Right atrium auricular region (tissue), 2 donors: ENCODE results near the gene PEX7. TPM values are rescaled to one million over a fixed set of nuclear protein-coding genes. Genes with fewer than 3 reads are reported as not detected.

Source experiments
- DNase-seq: peaks from one replicate; pipeline ENCODE4 v3.0.0-alpha.2; 2019; ENCODE audit warnings: low spot score
- H3K27ac ChIP-seq, 2 donors: fragments of 200-600 bp; sonication (generic); 1 replicate in 1 of 2; 2 replicates in 1 of 2; pipeline ENCODE4 v1.5.1; 2016 to 2019
- H3K27me3 ChIP-seq, 2 donors: fragments of 200-600 bp; sonication (generic); one replicate each; pipeline versions ENCODE4 v1.5.1 to v1.6.0; 2017 to 2019
- H3K36me3 ChIP-seq: fragments of 200-600 bp; sonication (generic); one replicate; pipeline ENCODE4 v1.5.1; 2016
- H3K4me1 ChIP-seq, 2 donors: fragments of 200-600 bp; sonication (generic); one replicate each; pipeline versions ENCODE4 v1.5.1 to v1.6.0; 2017 to 2019
- H3K4me3 ChIP-seq, 2 donors: fragments of 200-600 bp; sonication (generic); 1 replicate in 1 of 2; 2 replicates in 1 of 2; pipeline ENCODE4 v1.5.1; 2017 to 2019; ENCODE audit warnings: mild to moderate bottlenecking in 1 of 2, moderate library complexity in 1 of 2
- H3K9me3 ChIP-seq, 2 donors: fragments of 200-600 bp; sonication (generic); one replicate each; pipeline ENCODE4 v1.5.1; 2019
- total RNA-seq, 2 donors: library from RNA; depleted of rRNA; stranded (reverse); fragments of >200 nt; gene quantifications; one replicate each; pipeline ENCODE4 v1.1.0, GENCODE V29; 2016
- TF ChIP-seq, protein P1 (sequence below), 2 donors: fragments of 200-600 bp; sonication (generic); IDR thresholded peaks; one replicate each; pipeline ENCODE4 v1.5.1; 2019; ENCODE audit warnings: antibody characterized with exemption in 2 of 2

The PEX7 gene
- total RNA-seq, 2 donors from 2014 or later = 7.2 to 14.5 TPM

DNA sequence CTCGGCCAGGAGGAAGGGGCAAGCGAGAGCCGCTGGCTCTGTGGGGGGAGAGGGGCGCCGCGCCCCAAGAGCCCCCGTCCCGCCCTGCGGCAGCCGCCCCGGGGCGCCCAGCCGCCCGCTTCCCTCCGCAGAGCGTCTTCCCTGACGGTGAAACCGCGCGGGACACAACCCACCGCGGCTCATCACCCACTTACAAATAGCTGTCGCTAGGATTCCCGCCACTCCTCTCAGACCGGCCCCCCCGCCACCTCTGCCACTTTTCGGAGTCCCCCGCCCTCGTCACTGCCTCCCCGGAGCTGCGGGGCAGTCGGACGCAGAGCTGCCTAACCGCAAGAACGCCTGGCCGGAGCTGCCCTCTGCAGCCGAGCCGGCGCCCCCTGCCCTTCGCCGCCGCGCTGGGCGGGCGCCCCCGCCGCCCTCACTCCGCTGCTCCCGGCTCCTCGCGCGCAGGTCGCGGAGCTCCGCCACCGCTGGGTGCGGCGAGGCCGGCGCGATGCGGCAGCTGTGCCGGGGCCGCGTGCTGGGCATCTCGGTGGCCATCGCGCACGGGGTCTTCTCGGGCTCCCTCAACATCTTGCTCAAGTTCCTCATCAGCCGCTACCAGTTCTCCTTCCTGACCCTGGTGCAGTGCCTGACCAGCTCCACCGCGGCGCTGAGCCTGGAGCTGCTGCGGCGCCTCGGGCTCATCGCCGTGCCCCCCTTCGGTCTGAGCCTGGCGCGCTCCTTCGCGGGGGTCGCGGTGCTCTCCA is 99.7 kb downstream of the PEX7 start, which contains the start of gene SLC35D3:
SLC35D3 (plus strand) TSS at position 366 of the 749 bp plus-strand sequence; CDS start at position 494, 128 bp downstream.
- H3K9me3 ChIP-seq = no peaks in the 10 kb centered on the region
- no peak for DNase-seq
- peak within 1 kb of the TSS; percentile 34 to 52 for H3K4me3 ChIP-seq
- H3K27me3 ChIP-seq = peaks cover 24 to 32% of the 10 kb centered on the region in 2 donors
- TF ChIP-seq, protein P1, sequence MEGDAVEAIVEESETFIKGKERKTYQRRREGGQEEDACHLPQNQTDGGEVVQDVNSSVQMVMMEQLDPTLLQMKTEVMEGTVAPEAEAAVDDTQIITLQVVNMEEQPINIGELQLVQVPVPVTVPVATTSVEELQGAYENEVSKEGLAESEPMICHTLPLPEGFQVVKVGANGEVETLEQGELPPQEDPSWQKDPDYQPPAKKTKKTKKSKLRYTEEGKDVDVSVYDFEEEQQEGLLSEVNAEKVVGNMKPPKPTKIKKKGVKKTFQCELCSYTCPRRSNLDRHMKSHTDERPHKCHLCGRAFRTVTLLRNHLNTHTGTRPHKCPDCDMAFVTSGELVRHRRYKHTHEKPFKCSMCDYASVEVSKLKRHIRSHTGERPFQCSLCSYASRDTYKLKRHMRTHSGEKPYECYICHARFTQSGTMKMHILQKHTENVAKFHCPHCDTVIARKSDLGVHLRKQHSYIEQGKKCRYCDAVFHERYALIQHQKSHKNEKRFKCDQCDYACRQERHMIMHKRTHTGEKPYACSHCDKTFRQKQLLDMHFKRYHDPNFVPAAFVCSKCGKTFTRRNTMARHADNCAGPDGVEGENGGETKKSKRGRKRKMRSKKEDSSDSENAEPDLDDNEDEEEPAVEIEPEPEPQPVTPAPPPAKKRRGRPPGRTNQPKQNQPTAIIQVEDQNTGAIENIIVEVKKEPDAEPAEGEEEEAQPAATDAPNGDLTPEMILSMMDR (IDR thresholded peaks at IDR 0.05) = no peak
- no peak within 1 kb of the TSS for H3K27ac ChIP-seq
- peaks cover 0 to 31% of the 10 kb centered on the region in 2 donors for H3K4me1 ChIP-seq
- H3K36me3 ChIP-seq = no peaks in the 10 kb centered on the region

GRCh38 chr6:136922685-136923006 is 100.3 kb downstream of the PEX7 start:
- H3K9me3 ChIP-seq = no peaks in the 10 kb centered on the region
- H3K27me3 ChIP-seq = peaks cover 24 to 32% of the 10 kb centered on the region in 2 donors
- H3K36me3 ChIP-seq = no peaks in the 10 kb centered on the region
- peak overlapping the region; percentile 34 to 52 for H3K4me3 ChIP-seq
- peaks cover 0 to 31% of the 10 kb centered on the region in 2 donors for H3K4me1 ChIP-seq
- no peak overlapping the region for H3K27ac ChIP-seq
- DNase-seq = no peak
- TF ChIP-seq, protein P1 (IDR thresholded peaks at IDR 0.05) = no peak

GRCh38 chr6:136923116-136923953 is 100.9 kb downstream of the PEX7 start:
- Histone ChIP-seq H3K36me3 (no peaks in the 10 kb centered on the region), H3K27ac (no peak overlapping the region), H3K4me1 (peaks cover 0 to 31% of the 10 kb centered on the region in 2 donors), H3K4me3 (peak overlapping the region in 1 of 2 donors; percentile 52), H3K27me3 (peaks cover 24 to 32% of the 10 kb centered on the region in 2 donors), H3K9me3 (no peaks in the 10 kb centered on the region)
- no peak for DNase-seq
- TF ChIP-seq, protein P1 (IDR thresholded peaks at IDR 0.05) = no peak

DNA sequence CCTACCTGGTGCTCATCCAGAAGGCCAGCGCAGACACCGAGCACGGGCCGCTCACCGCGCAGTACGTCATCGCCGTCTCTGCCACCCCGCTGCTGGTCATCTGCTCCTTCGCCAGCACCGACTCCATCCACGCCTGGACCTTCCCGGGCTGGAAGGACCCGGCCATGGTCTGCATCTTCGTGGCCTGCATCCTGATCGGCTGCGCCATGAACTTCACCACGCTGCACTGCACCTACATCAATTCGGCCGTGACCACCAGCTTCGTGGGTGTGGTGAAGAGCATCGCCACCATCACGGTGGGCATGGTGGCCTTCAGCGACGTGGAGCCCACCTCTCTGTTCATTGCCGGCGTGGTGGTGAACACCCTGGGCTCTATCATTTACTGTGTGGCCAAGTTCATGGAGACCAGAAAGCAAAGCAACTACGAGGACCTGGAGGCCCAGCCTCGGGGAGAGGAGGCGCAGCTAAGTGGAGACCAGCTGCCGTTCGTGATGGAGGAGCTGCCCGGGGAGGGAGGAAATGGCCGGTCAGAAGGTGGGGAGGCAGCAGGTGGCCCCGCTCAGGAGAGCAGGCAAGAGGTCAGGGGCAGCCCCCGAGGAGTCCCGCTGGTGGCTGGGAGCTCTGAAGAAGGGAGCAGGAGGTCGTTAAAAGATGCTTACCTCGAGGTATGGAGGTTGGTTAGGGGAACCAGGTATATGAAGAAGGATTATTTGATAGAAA is 101.7 kb downstream of the PEX7 start:
- Histone ChIP-seq H3K4me3 (no peak overlapping the region), H3K27ac (no peak overlapping the region), H3K27me3 (peaks cover 24 to 32% of the 10 kb centered on the region in 2 donors), H3K4me1 (peaks cover 0 to 31% of the 10 kb centered on the region in 2 donors), H3K36me3 (no peaks in the 10 kb centered on the region), H3K9me3 (no peaks in the 10 kb centered on the region)
- TF ChIP-seq, protein P1 (IDR thresholded peaks at IDR 0.05) = no peak
- DNase-seq = no peak

- Histone ChIP-seq H3K27me3 (peaks cover 10 to 19% of the 10 kb centered on the region in 2 donors), H3K4me3 (no peak overlapping the region), H3K9me3 (no peaks in the 10 kb centered on the region), H3K36me3 (no peaks in the 10 kb centered on the region), H3K27ac (no peak overlapping the region), H3K4me1 (peaks cover 0 to 19% of the 10 kb centered on the region in 2 donors)
- TF ChIP-seq, protein P1 (IDR thresholded peaks at IDR 0.05) = no peak
- no peak for DNase-seq
Observed at GRCh38 chr6:136926383-136926782, 104.0 kb downstream of the PEX7 start.
